WTC11 (cell line): ENCODE data around the gene SNCA. TPM values are rescaled to one million over a fixed set of nuclear protein-coding genes. Genes with fewer than 3 reads are reported as not detected.

ENCODE experiments used
- ATAC-seq: fragments of 200-7000 bp; cut with Tn5 transposase; 2 replicates; pipeline ENCODE4 v1.10.0; 2021; ENCODE audit warnings: mild to moderate bottlenecking, moderate library complexity
- CTCF ChIA-PET: fragments of 300-600 bp; sonication (Branson Sonifier 250); formaldehyde crosslinking; loops from one replicate; lab custom pipeline; 2021; ENCODE audit warnings: antibody characterized with exemption; lab: Charles Lee
- POLR2A ChIA-PET: fragments of 350-600 bp; sonication (Branson Sonifier 250); formaldehyde crosslinking; loops from one replicate; lab custom pipeline; 2021; ENCODE audit warnings: antibody characterized with exemption; lab: Charles Lee
- DNase-seq: peaks from one replicate; pipeline ENCODE4 v3.0.0; 2021; ENCODE audit warnings: low spot score
- H3K27ac Mint-ChIP-seq: 2 replicates; pipeline ENCODE4 v1.8.0; 2021; ENCODE audit warnings: mixed read lengths
- H3K27me3 Mint-ChIP-seq: 2 replicates; pipeline ENCODE4 v1.8.0; 2021; ENCODE audit warnings: low read depth, mild to moderate bottlenecking, moderate library complexity, mixed read lengths
- H3K36me3 Mint-ChIP-seq: 2 replicates; pipeline ENCODE4 v1.8.0; 2021; ENCODE audit warnings: mixed read lengths
- H3K4me1 Mint-ChIP-seq: 2 replicates; pipeline ENCODE4 v1.8.0; 2022; ENCODE audit warnings: mixed read lengths
- H3K4me3 Mint-ChIP-seq: 2 replicates; pipeline ENCODE4 v1.8.0; 2021; ENCODE audit warnings: mild to moderate bottlenecking, moderate library complexity, mixed read lengths
- H3K9me3 Mint-ChIP-seq: 2 replicates; pipeline ENCODE4 v1.8.0; 2021; ENCODE audit warnings: mixed read lengths
- ATF2 ChIP-seq: sonication (generic); formaldehyde crosslinking; IDR thresholded peaks from 2 replicates; pipeline ENCODE4 v1.8.1; 2022; ENCODE audit warnings: low read depth, missing genetic modification reagents, borderline replicate concordance
- CBFB ChIP-seq: sonication (generic); formaldehyde crosslinking; IDR thresholded peaks from 2 replicates; pipeline ENCODE4 v1.8.1; 2022; ENCODE audit warnings: mild to moderate bottlenecking, low read depth, missing genetic modification reagents
- CDX4 ChIP-seq: fragments of 250-450 bp; sonication (Bioruptor Pico); IDR thresholded peaks from 2 replicates; pipeline ENCODE4 v1.9.0; 2021; ENCODE audit warnings: moderate library complexity, mild to moderate bottlenecking, inconsistent platforms, borderline replicate concordance
- GRHL2 ChIP-seq: fragments of 250-450 bp; sonication (Bioruptor Pico); IDR thresholded peaks from 2 replicates; pipeline ENCODE4 v1.8.0; 2022; ENCODE audit warnings: mild to moderate bottlenecking, moderate library complexity; ENCODE audit not compliant: insufficient replicate concordance, severe bottlenecking
- NFATC4 ChIP-seq: fragments of 250-450 bp; sonication (Bioruptor Pico); IDR thresholded peaks from 2 replicates; pipeline ENCODE4 v1.9.0; 2021; ENCODE audit warnings: mild to moderate bottlenecking
- NFYB ChIP-seq: sonication (generic); formaldehyde crosslinking; conservative IDR thresholded peaks from 2 replicates; pipeline ENCODE4 v1.8.0; 2022; ENCODE audit warnings: low read depth, missing genetic modification reagents
- PRDM15 ChIP-seq: sonication (generic); formaldehyde crosslinking; IDR thresholded peaks from 2 replicates; pipeline ENCODE4 v1.8.0; 2022; ENCODE audit warnings: missing genetic modification reagents
- PREB ChIP-seq: sonication (generic); formaldehyde crosslinking; IDR thresholded peaks from 2 replicates; pipeline ENCODE4 v1.8.1; 2022; ENCODE audit warnings: mild to moderate bottlenecking, missing genetic modification reagents, moderate library complexity, borderline replicate concordance
- SMAD3 ChIP-seq: sonication (generic); formaldehyde crosslinking; IDR thresholded peaks from 2 replicates; pipeline ENCODE4 v1.8.0; 2022; ENCODE audit warnings: missing genetic modification reagents, mild to moderate bottlenecking, borderline replicate concordance
- SMAD4 ChIP-seq: sonication (generic); formaldehyde crosslinking; IDR thresholded peaks from 2 replicates; pipeline ENCODE4 v1.8.0; 2022; ENCODE audit warnings: mild to moderate bottlenecking, missing genetic modification reagents
- TEAD4 ChIP-seq: sonication (generic); formaldehyde crosslinking; IDR thresholded peaks from 2 replicates; pipeline ENCODE4 v1.8.0; 2022; ENCODE audit warnings: mild to moderate bottlenecking, missing genetic modification reagents
- ZNF138 ChIP-seq: sonication (generic); formaldehyde crosslinking; conservative IDR thresholded peaks from 2 replicates; pipeline ENCODE4 v1.8.1; 2022; ENCODE audit warnings: mild to moderate bottlenecking, moderate library complexity, missing genetic modification reagents
- ZNF219 ChIP-seq: sonication (generic); formaldehyde crosslinking; IDR thresholded peaks from 2 replicates; pipeline ENCODE4 v1.8.0; 2023; ENCODE audit warnings: missing genetic modification reagents, mild to moderate bottlenecking, borderline replicate concordance
- ZNF232 ChIP-seq: sonication (generic); formaldehyde crosslinking; IDR thresholded peaks from 2 replicates; pipeline ENCODE4 v1.8.0; 2022; ENCODE audit warnings: mild to moderate bottlenecking, missing genetic modification reagents
- ZNF263 ChIP-seq: sonication (generic); formaldehyde crosslinking; IDR thresholded peaks from 2 replicates; pipeline ENCODE4 v1.8.1; 2022; ENCODE audit warnings: low read depth, mild to moderate bottlenecking, moderate library complexity, missing genetic modification reagents
- ZNF512 ChIP-seq: sonication (generic); formaldehyde crosslinking; IDR thresholded peaks from 2 replicates; pipeline ENCODE4 v1.8.1; 2022; ENCODE audit warnings: missing genetic modification reagents, borderline replicate concordance
- ZNF532 ChIP-seq: fragments of 250-450 bp; sonication (Bioruptor Pico); IDR thresholded peaks from 2 replicates; pipeline ENCODE4 v1.9.0; 2021; ENCODE audit warnings: mild to moderate bottlenecking, borderline replicate concordance
- total RNA-seq: library from RNA; stranded (reverse); gene quantifications from 3 replicates; pipeline ENCODE4 v1.2.3, GENCODE V29; 2021

SNCA gene
- total RNA-seq, 1 experiment from 2014 or later: 15.0 TPM

GRCh38 chr4:89803915-89804314 lies 33.0 kb downstream of the SNCA start (continued):
- TF ChIP-seq ZNF219 (CRISPR knock-in tag) (no peak), SMAD3 (CRISPR knock-in tag) (no peak), GRHL2 (CRISPR knock-in tag) (no peak), ZNF232 (CRISPR knock-in tag) (no peak), ZNF263 (CRISPR knock-in tag) (no peak)

GRCh38 chr4:89803036-89803435 lies 33.9 kb downstream of the SNCA start:
- Mint-ChIP-seq H3K9me3 (no peaks in the 10 kb centered on the region), H3K27ac (no peak overlapping the region), H3K4me3 (no peak overlapping the region), H3K36me3 (no peaks in the 10 kb centered on the region), H3K27me3 (no peaks in the 10 kb centered on the region), H3K4me1 (no peaks in the 10 kb centered on the region)
- ChIA-PET POLR2A (no interaction called here), CTCF (no interaction called here)
- TF ChIP-seq TEAD4 (CRISPR knock-in tag) (no peak), CBFB (CRISPR knock-in tag) (no peak), NFATC4 (CRISPR knock-in tag) (no peak), ATF2 (no peak), ZNF138 (CRISPR knock-in tag) (no peak), NFYB (CRISPR knock-in tag) (no peak), ZNF512 (no peak)
- ATAC-seq (no peak), DNase-seq (no peak)

GRCh38 chr4:89800527-89801103 lies 36.3 kb downstream of the SNCA start:
- Mint-ChIP-seq H3K4me3 (no peak overlapping the region), H3K36me3 (no peaks in the 10 kb centered on the region), H3K27me3 (no peaks in the 10 kb centered on the region), H3K9me3 (no peaks in the 10 kb centered on the region), H3K27ac (no peak overlapping the region), H3K4me1 (no peaks in the 10 kb centered on the region)
- ChIA-PET POLR2A (no interaction called here), CTCF (no interaction called here)
- DNase-seq (no peak), ATAC-seq (peak; percentile 30; the same call in 1 of the 2 replicates)
- TF ChIP-seq PRDM15 (no peak), ZNF532 (CRISPR knock-in tag) (no peak), ZNF138 (CRISPR knock-in tag) (no peak), PREB (CRISPR knock-in tag) (no peak), ZNF232 (CRISPR knock-in tag) (no peak), CDX4 (CRISPR knock-in tag) (no peak), SMAD4 (CRISPR knock-in tag) (no peak)
